Measurements from ENCODE around the gene SEMA3B. TPM values are rescaled to one million over a fixed set of nuclear protein-coding genes. Genes with fewer than 3 reads are reported as not detected.

SEMA3B gene
- total and polyA plus RNA-seq, 9 of the 15 experiments (the other 6 are each of a cell fraction or from before 2014, with no cell fraction given), result 0.03 to 1.8 (median 0.55) TPM; not detected in 1

DNA sequence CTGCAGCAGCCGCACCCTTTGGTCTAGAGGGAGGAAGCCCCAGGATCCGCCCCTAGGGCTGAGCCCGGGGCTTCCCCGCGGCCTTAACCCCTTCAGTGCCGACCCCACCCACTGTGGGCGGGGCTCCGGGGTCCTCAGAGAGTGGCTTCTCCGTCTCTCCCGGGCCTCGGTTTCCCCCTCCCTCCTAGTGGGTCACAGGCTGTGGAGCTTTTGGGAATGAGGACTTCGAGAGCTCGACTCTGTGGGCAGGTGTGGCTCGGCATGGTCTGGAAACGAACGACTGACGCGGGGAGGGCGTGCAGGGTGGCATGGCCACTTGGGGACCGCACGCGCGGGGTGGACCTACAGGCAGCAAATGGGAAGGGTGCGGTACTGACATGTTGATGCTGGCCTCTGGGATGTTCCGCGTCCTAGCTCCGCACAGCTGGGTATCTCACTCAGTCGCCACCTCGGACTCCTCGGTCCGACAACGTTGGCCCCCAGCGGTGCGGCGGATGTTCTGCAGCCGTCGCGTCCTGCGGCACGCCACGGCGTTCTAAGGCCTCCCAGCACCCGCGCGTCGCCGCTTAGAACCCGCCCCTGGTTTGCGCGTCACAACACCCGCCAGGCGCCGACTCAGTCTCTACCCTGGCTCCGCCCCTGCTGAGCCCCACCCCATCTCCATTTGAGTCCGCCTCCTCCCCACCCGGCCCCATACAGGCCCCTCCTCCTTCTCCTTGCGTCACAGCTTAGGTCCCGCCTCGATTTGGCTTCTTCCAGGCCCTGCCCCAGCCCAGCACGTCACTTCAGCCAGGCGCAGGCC lies 30.1 kb downstream of the SEMA3B start, which contains the start of the genes HYAL3 and NAA80 (continued):
- TF ChIP-seq, protein P1, sequence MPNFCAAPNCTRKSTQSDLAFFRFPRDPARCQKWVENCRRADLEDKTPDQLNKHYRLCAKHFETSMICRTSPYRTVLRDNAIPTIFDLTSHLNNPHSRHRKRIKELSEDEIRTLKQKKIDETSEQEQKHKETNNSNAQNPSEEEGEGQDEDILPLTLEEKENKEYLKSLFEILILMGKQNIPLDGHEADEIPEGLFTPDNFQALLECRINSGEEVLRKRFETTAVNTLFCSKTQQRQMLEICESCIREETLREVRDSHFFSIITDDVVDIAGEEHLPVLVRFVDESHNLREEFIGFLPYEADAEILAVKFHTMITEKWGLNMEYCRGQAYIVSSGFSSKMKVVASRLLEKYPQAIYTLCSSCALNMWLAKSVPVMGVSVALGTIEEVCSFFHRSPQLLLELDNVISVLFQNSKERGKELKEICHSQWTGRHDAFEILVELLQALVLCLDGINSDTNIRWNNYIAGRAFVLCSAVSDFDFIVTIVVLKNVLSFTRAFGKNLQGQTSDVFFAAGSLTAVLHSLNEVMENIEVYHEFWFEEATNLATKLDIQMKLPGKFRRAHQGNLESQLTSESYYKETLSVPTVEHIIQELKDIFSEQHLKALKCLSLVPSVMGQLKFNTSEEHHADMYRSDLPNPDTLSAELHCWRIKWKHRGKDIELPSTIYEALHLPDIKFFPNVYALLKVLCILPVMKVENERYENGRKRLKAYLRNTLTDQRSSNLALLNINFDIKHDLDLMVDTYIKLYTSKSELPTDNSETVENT (CRISPR knock-in tag; IDR thresholded peaks at IDR 0.05), result peak; percentile 53; the same call in 1 of the 2 replicates
- TF ChIP-seq CXXC5 (CRISPR knock-in tag; IDR thresholded peaks at IDR 0.05) (peak; percentile 88; the same call in 1 of the 2 replicates), HOXB6 (CRISPR knock-in tag; IDR thresholded peaks at IDR 0.05; ENCODE audit: borderline replicate concordance) (no peak), CREBBP (IDR thresholded peaks at IDR 0.05; ENCODE audit: low read depth, low read length) (no peak), ZNF561 (CRISPR knock-in tag; conservative IDR thresholded peaks at IDR 0.05) (no peak), ZNF174 (CRISPR knock-in tag; IDR thresholded peaks at IDR 0.05) (no peak), POLR2G (IDR thresholded peaks at IDR 0.05; ENCODE audit: low read depth, low read length) (peak; percentile 88), ZNF184 (CRISPR knock-in tag; IDR thresholded peaks at IDR 0.05) (no peak)
- TF ChIP-seq, protein P2, sequence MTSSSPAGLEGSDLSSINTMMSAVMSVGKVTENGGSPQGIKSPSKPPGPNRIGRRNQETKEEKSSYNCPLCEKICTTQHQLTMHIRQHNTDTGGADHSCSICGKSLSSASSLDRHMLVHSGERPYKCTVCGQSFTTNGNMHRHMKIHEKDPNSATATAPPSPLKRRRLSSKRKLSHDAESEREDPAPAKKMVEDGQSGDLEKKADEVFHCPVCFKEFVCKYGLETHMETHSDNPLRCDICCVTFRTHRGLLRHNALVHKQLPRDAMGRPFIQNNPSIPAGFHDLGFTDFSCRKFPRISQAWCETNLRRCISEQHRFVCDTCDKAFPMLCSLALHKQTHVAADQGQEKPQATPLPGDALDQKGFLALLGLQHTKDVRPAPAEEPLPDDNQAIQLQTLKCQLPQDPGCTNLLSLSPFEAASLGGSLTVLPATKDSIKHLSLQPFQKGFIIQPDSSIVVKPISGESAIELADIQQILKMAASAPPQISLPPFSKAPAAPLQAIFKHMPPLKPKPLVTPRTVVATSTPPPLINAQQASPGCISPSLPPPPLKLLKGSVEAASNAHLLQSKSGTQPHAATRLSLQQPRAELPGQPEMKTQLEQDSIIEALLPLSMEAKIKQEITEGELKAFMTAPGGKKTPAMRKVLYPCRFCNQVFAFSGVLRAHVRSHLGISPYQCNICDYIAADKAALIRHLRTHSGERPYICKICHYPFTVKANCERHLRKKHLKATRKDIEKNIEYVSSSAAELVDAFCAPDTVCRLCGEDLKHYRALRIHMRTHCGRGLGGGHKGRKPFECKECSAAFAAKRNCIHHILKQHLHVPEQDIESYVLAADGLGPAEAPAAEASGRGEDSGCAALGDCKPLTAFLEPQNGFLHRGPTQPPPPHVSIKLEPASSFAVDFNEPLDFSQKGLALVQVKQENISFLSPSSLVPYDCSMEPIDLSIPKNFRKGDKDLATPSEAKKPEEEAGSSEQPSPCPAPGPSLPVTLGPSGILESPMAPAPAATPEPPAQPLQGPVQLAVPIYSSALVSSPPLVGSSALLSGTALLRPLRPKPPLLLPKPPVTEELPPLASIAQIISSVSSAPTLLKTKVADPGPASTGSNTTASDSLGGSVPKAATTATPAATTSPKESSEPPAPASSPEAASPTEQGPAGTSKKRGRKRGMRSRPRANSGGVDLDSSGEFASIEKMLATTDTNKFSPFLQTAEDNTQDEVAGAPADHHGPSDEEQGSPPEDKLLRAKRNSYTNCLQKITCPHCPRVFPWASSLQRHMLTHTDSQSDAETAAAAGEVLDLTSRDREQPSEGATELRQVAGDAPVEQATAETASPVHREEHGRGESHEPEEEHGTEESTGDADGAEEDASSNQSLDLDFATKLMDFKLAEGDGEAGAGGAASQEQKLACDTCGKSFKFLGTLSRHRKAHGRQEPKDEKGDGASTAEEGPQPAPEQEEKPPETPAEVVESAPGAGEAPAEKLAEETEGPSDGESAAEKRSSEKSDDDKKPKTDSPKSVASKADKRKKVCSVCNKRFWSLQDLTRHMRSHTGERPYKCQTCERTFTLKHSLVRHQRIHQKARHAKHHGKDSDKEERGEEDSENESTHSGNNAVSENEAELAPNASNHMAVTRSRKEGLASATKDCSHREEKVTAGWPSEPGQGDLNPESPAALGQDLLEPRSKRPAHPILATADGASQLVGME (CRISPR knock-in tag; IDR thresholded peaks at IDR 0.05), result no peak
- TF ChIP-seq, protein P3, sequence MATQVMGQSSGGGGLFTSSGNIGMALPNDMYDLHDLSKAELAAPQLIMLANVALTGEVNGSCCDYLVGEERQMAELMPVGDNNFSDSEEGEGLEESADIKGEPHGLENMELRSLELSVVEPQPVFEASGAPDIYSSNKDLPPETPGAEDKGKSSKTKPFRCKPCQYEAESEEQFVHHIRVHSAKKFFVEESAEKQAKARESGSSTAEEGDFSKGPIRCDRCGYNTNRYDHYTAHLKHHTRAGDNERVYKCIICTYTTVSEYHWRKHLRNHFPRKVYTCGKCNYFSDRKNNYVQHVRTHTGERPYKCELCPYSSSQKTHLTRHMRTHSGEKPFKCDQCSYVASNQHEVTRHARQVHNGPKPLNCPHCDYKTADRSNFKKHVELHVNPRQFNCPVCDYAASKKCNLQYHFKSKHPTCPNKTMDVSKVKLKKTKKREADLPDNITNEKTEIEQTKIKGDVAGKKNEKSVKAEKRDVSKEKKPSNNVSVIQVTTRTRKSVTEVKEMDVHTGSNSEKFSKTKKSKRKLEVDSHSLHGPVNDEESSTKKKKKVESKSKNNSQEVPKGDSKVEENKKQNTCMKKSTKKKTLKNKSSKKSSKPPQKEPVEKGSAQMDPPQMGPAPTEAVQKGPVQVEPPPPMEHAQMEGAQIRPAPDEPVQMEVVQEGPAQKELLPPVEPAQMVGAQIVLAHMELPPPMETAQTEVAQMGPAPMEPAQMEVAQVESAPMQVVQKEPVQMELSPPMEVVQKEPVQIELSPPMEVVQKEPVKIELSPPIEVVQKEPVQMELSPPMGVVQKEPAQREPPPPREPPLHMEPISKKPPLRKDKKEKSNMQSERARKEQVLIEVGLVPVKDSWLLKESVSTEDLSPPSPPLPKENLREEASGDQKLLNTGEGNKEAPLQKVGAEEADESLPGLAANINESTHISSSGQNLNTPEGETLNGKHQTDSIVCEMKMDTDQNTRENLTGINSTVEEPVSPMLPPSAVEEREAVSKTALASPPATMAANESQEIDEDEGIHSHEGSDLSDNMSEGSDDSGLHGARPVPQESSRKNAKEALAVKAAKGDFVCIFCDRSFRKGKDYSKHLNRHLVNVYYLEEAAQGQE (IDR thresholded peaks at IDR 0.05; ENCODE audit: borderline replicate concordance), result no peak
- TF ChIP-seq, protein P3 (CRISPR knock-in tag; IDR thresholded peaks at IDR 0.05; ENCODE audit: low read depth), result no peak
